ENCODE data around the gene PIGU. TPM values are rescaled to one million over a fixed set of nuclear protein-coding genes. Genes with fewer than 3 reads are reported as not detected.
"Not testable (repeated sequence)": the region's sequence is repeated elsewhere in the genome, so short reads cannot be mapped to it uniquely, and the experiment has no call there.

The PIGU gene
- total RNA-seq, 2 donors from 2014 or later = 20.1 to 20.6 TPM

GRCh38 chr20:34632870-34633452 lies 43.9 kb downstream of the PIGU start:
- Mint-ChIP-seq H3K27ac (no peak overlapping the region), H3K9me3 (no peaks in the 10 kb centered on the region), H3K4me1 (ENCODE audit: low read depth in 2 of 2) (no peaks in the 10 kb centered on the region), H3K27me3 (no peaks in the 10 kb centered on the region), H3K36me3 (peaks cover 21% of the 10 kb centered on the region), H3K4me3 (no peak overlapping the region)
- no peak for ATAC-seq
- no peak for DNase-seq (ENCODE audit: low spot score)

GRCh38 chr20:34629904-34630303 lies 47.0 kb downstream of the PIGU start:
- ATAC-seq (no peak), DNase-seq (ENCODE audit: low spot score) (no peak)
- Mint-ChIP-seq H3K36me3 (peaks cover 10% of the 10 kb centered on the region), H3K9me3 (no peaks in the 10 kb centered on the region), H3K4me1 (ENCODE audit: low read depth in 2 of 2) (no peaks in the 10 kb centered on the region), H3K27me3 (no peaks in the 10 kb centered on the region), H3K27ac (no peak overlapping the region), H3K4me3 (no peak overlapping the region)

- DNase-seq (ENCODE audit: low spot score) (no peak), ATAC-seq (no peak)
- no peaks in the 10 kb centered on the region for H3K27me3 Mint-ChIP-seq
- no peaks in the 10 kb centered on the region for H3K4me1 Mint-ChIP-seq (ENCODE audit: low read depth in 2 of 2)
- no peaks in the 10 kb centered on the region for H3K9me3 Mint-ChIP-seq
- H3K36me3 Mint-ChIP-seq = peaks cover 10% of the 10 kb centered on the region
- H3K27ac Mint-ChIP-seq = no peak overlapping the region
- no peak overlapping the region for H3K4me3 Mint-ChIP-seq
Observed at GRCh38 chr20:34629342-34629741, 47.5 kb downstream of the PIGU start.

- H3K4me1 Mint-ChIP-seq (ENCODE audit: low read depth in 2 of 2) = peaks cover 4 to 6% of the 10 kb centered on the region in 2 donors
- no peak overlapping the region for H3K4me3 Mint-ChIP-seq
- ATAC-seq = no peak
- no peak overlapping the region for H3K27ac Mint-ChIP-seq
- H3K9me3 Mint-ChIP-seq = no peaks in the 10 kb centered on the region
- no peaks in the 10 kb centered on the region for H3K27me3 Mint-ChIP-seq
- no peak for DNase-seq (ENCODE audit: low spot score)
- H3K36me3 Mint-ChIP-seq = peaks cover 6% of the 10 kb centered on the region
Observed at GRCh38 chr20:34628026-34628425, 48.9 kb downstream of the PIGU start.

GRCh38 chr20:34627458-34627857 lies 49.4 kb downstream of the PIGU start:
- no peak for ATAC-seq
- Mint-ChIP-seq H3K36me3 (peaks cover 4% of the 10 kb centered on the region), H3K27me3 (no peaks in the 10 kb centered on the region), H3K27ac (no peak overlapping the region), H3K4me1 (ENCODE audit: low read depth in 2 of 2) (peaks cover 8 to 10% of the 10 kb centered on the region in 2 donors), H3K9me3 (no peaks in the 10 kb centered on the region), H3K4me3 (no peak overlapping the region)
- no peak for DNase-seq (ENCODE audit: low spot score)

- Mint-ChIP-seq H3K27ac (no peak overlapping the region), H3K27me3 (no peaks in the 10 kb centered on the region), H3K4me1 (ENCODE audit: low read depth in 2 of 2) (peaks cover 8 to 11% of the 10 kb centered on the region in 2 donors), H3K36me3 (peaks cover 4% of the 10 kb centered on the region), H3K4me3 (no peak overlapping the region), H3K9me3 (no peaks in the 10 kb centered on the region)
- ATAC-seq (no peak), DNase-seq (ENCODE audit: low spot score) (no peak)
Observed at GRCh38 chr20:34626992-34627391, 49.9 kb downstream of the PIGU start.

GRCh38 chr20:34624629-34625028 lies 52.3 kb downstream of the PIGU start:
- Mint-ChIP-seq H3K4me3 (no peak overlapping the region), H3K27ac (no peak overlapping the region), H3K36me3 (peaks cover 11% of the 10 kb centered on the region), H3K4me1 (ENCODE audit: low read depth in 2 of 2) (peaks cover 17 to 33% of the 10 kb centered on the region in 2 donors), H3K27me3 (no peaks in the 10 kb centered on the region), H3K9me3 (no peaks in the 10 kb centered on the region)
- no peak for DNase-seq (ENCODE audit: low spot score)
- ATAC-seq = no peak

- H3K27me3 Mint-ChIP-seq = no peaks in the 10 kb centered on the region
- H3K4me1 Mint-ChIP-seq (ENCODE audit: low read depth in 2 of 2) = peaks cover 17 to 41% of the 10 kb centered on the region in 2 donors
- DNase-seq (ENCODE audit: low spot score) (no peak), ATAC-seq (peak; percentile 31 to 40)
- peaks cover 8% of the 10 kb centered on the region for H3K36me3 Mint-ChIP-seq
- H3K9me3 Mint-ChIP-seq = no peaks in the 10 kb centered on the region
- peak overlapping the region; percentile 18 to 66 for H3K27ac Mint-ChIP-seq
- H3K4me3 Mint-ChIP-seq = peak overlapping the region; percentile 51
Observed at GRCh38 chr20:34622821-34623451, 54.0 kb downstream of the PIGU start.

GRCh38 chr20:34621383-34622367 lies 55.2 kb downstream of the PIGU start:
- DNase-seq (ENCODE audit: low spot score) = no peak
- Mint-ChIP-seq H3K9me3 (no peaks in the 10 kb centered on the region), H3K27me3 (no peaks in the 10 kb centered on the region), H3K4me3 (peak overlapping the region; percentile 38), H3K36me3 (peaks cover 8% of the 10 kb centered on the region), H3K27ac (peak overlapping the region; percentile 18 to 23), H3K4me1 (ENCODE audit: low read depth in 2 of 2) (peaks cover 23 to 41% of the 10 kb centered on the region in 2 donors)
- peak in 1 of 2 donors; percentile 23 for ATAC-seq

- DNase-seq (ENCODE audit: low spot score) (no peak), ATAC-seq (no peak)
- Mint-ChIP-seq H3K4me3 (peak overlapping the region; percentile 38), H3K36me3 (peaks cover 8% of the 10 kb centered on the region), H3K27me3 (no peaks in the 10 kb centered on the region), H3K27ac (peak overlapping the region in 1 of 2 donors; percentile 23), H3K4me1 (ENCODE audit: low read depth in 2 of 2) (peaks cover 23 to 41% of the 10 kb centered on the region in 2 donors), H3K9me3 (no peaks in the 10 kb centered on the region)
Observed at GRCh38 chr20:34621036-34621343, 55.9 kb downstream of the PIGU start.

- Mint-ChIP-seq H3K27ac (peak overlapping the region in 1 of 2 donors; percentile 1), H3K36me3 (peaks cover 8% of the 10 kb centered on the region), H3K9me3 (no peaks in the 10 kb centered on the region), H3K27me3 (no peaks in the 10 kb centered on the region), H3K4me3 (no peak overlapping the region), H3K4me1 (ENCODE audit: low read depth in 2 of 2) (peaks cover 23 to 41% of the 10 kb centered on the region in 2 donors)
- ATAC-seq = no peak
- no peak for DNase-seq (ENCODE audit: low spot score)
Observed at GRCh38 chr20:34618676-34619075, 58.2 kb downstream of the PIGU start.

GRCh38 chr20:34616913-34617312 lies 60.0 kb downstream of the PIGU start:
- H3K9me3 Mint-ChIP-seq; H3K27me3 Mint-ChIP-seq; H3K4me3 Mint-ChIP-seq; ATAC-seq; H3K27ac Mint-ChIP-seq; DNase-seq (ENCODE audit: low spot score); H3K36me3 Mint-ChIP-seq: not testable (repeated sequence)
- H3K4me1 Mint-ChIP-seq (ENCODE audit: low read depth in 2 of 2) = peaks cover 15 to 29% of the 10 kb centered on the region in 2 donors

- no peaks in the 10 kb centered on the region for H3K9me3 Mint-ChIP-seq
- peaks cover 9 to 16% of the 10 kb centered on the region in 2 donors for H3K4me1 Mint-ChIP-seq (ENCODE audit: low read depth in 2 of 2)
- no peak overlapping the region for H3K27ac Mint-ChIP-seq
- no peaks in the 10 kb centered on the region for H3K36me3 Mint-ChIP-seq
- DNase-seq (ENCODE audit: low spot score) (no peak), ATAC-seq (no peak)
- no peak overlapping the region for H3K4me3 Mint-ChIP-seq
- no peaks in the 10 kb centered on the region for H3K27me3 Mint-ChIP-seq
Observed at GRCh38 chr20:34615477-34615876, 61.4 kb downstream of the PIGU start.

GRCh38 chr20:34611976-34612375 lies 64.9 kb downstream of the PIGU start:
- DNase-seq (ENCODE audit: low spot score); H3K27me3 Mint-ChIP-seq; H3K27ac Mint-ChIP-seq; H3K4me1 Mint-ChIP-seq (ENCODE audit: low read depth in 2 of 2); H3K9me3 Mint-ChIP-seq; ATAC-seq; H3K4me3 Mint-ChIP-seq; H3K36me3 Mint-ChIP-seq: not testable (repeated sequence)
